Measurements from ENCODE around the gene MUL1.
A peak's percentile ranks its signal among the peaks of the same experiment; 100 is the strongest.
"Not testable (repeated sequence)": the region's sequence is repeated elsewhere in the genome, so short reads cannot be mapped to it uniquely, and the experiment has no call there.

The MUL1 gene

DNA sequence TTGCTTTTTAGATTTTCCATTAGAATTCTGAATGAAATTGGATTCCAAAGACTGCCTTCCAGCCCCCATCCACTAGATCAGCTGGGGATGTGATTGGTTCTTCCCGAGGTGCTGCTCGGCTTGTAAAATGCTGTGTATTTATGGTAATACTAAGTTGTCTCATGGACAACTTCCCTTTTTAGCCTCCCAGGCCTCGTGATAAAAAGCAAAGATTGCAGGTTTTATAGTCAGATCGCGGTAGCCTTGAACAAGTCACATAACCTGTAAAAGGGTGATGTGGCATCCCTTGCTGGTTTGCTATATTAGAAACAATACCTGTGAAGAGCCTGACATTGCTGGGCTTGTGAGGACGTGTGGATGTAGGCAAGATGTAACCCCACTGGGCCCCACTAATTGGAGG lies 10.4 kb downstream of the MUL1 start:
- Histone ChIP-seq H2BK120ac (ENCODE audit: low read depth, low read length) (no peak overlapping the region), H3K4me1 (ENCODE audit: control insufficient read depth, insufficient read depth, low read depth, low read length) (peaks cover 22% of the 10 kb centered on the region)

DNA sequence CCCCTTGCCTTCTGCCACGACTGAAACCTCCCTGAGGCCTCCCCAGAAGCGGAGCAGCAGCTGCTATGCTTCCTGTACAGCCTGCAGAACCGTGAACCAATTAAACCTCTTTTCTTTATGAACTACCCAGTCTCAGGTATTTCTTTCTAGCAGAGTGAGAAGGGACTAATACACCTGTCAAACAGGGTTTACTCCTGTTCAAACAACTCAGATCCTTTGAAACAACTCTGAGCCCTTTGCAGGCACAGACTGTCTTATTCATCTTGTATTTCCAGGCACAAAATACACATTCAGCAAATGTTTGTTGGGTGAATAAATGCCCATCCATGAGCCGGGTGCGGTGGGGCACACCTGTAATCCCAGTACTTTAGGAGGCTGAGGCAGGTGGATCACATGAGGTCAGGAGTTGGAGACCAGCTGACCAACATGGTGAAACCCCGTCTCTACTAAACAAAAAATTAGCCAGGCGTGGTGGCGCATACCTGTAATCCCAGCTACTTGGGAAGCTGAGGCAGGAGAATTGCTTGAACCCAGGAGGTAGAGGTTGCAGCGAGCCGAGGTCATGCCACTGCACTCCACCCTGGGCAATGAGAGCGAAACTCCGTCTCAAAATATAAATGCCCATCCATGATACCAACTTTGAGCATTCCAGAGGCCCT lies 11.1 kb downstream of the MUL1 start:
- not testable (repeated sequence) for H2AFZ ChIP-seq (ENCODE audit: low read depth, low read length); H2BK12ac ChIP-seq (ENCODE audit: low read length in 2 of 2); H2AK5ac ChIP-seq (ENCODE audit: low read length, severe bottlenecking); DNase-seq; H2BK120ac ChIP-seq (ENCODE audit: low read depth, low read length); H3K9ac ChIP-seq (ENCODE audit: low read length); H3K18ac ChIP-seq (ENCODE audit: low read depth in 1 of 2, low read length in 2 of 2); H3K27ac ChIP-seq (ENCODE audit: low read length, poor library complexity, severe bottlenecking); H3K4me2 ChIP-seq (ENCODE audit: low read length, poor library complexity, severe bottlenecking); H3K23ac ChIP-seq (ENCODE audit: low read length in 2 of 2); H2BK5ac ChIP-seq (ENCODE audit: low read depth, low read length, poor library complexity, severe bottlenecking); H3K4ac ChIP-seq (ENCODE audit: low read depth in 1 of 2, low read length in 2 of 2); H2BK15ac ChIP-seq (ENCODE audit: low read depth, poor library complexity, severe bottlenecking); H3K9me3 ChIP-seq (ENCODE audit: control insufficient read depth, low read length); H3K14ac ChIP-seq (ENCODE audit: low read length in 2 of 2); H4K91ac ChIP-seq (ENCODE audit: low read length); H4K8ac ChIP-seq (ENCODE audit: low read length); H3K27me3 ChIP-seq (ENCODE audit: control insufficient read depth in 1 of 2, insufficient read depth in 1 of 2, low read length in 2 of 2); H3K4me3 ChIP-seq (ENCODE audit: insufficient read depth in 1 of 2, low read depth in 1 of 2, low read length in 2 of 2)
- WGBS: 83% methylated on average over 12 of the region's 12 CpGs
- Histone ChIP-seq H3K4me1 (ENCODE audit: control insufficient read depth, insufficient read depth, low read depth, low read length) (peaks cover 22% of the 10 kb centered on the region), H3K79me1 (replicated peaks; ENCODE audit: low read length, poor library complexity, severe bottlenecking) (peaks cover 12% of the 10 kb centered on the region), H3K36me3 (ENCODE audit: control insufficient read depth in 1 of 2, insufficient read depth in 2 of 2, low read depth in 1 of 2, low read length in 2 of 2) (peaks cover 40 to 47% of the 10 kb centered on the region in 2 experiments)

More for the DNA sequence above, 10.4 kb downstream of the MUL1 start:
- Histone ChIP-seq H4K91ac (ENCODE audit: low read length) (no peak overlapping the region), H3K79me1 (replicated peaks; ENCODE audit: low read length, poor library complexity, severe bottlenecking) (peaks cover 13% of the 10 kb centered on the region), H3K14ac (ENCODE audit: low read length in 2 of 2) (no peak overlapping the region), H2AFZ (ENCODE audit: low read depth, low read length) (no peak overlapping the region), H3K27ac (ENCODE audit: low read length, poor library complexity, severe bottlenecking) (no peak overlapping the region), H2BK5ac (ENCODE audit: low read depth, low read length, poor library complexity, severe bottlenecking) (no peak overlapping the region), H3K36me3 (ENCODE audit: control insufficient read depth in 1 of 2, insufficient read depth in 2 of 2, low read depth in 1 of 2, low read length in 2 of 2) (peaks cover 46 to 52% of the 10 kb centered on the region in 2 experiments), H3K9me3 (ENCODE audit: control insufficient read depth, low read length) (no peaks in the 10 kb centered on the region), H3K9ac (ENCODE audit: low read length) (no peak overlapping the region), H3K23ac (ENCODE audit: low read length in 2 of 2) (no peak overlapping the region), H3K4ac (ENCODE audit: low read depth in 1 of 2, low read length in 2 of 2) (no peak overlapping the region), H3K27me3 (ENCODE audit: control insufficient read depth in 1 of 2, insufficient read depth in 1 of 2, low read length in 2 of 2) (no peaks in the 10 kb centered on the region), H3K4me2 (ENCODE audit: low read length, poor library complexity, severe bottlenecking) (no peak overlapping the region), H3K4me3 (ENCODE audit: insufficient read depth in 1 of 2, low read depth in 1 of 2, low read length in 2 of 2) (no peak overlapping the region), H2AK5ac (ENCODE audit: low read length, severe bottlenecking) (no peak overlapping the region), H2BK12ac (ENCODE audit: low read length in 2 of 2) (no peak overlapping the region), H2BK15ac (ENCODE audit: low read depth, poor library complexity, severe bottlenecking) (no peak overlapping the region), H4K8ac (ENCODE audit: low read length) (no peak overlapping the region), H3K18ac (ENCODE audit: low read depth in 1 of 2, low read length in 2 of 2) (no peak overlapping the region)
- DNase-seq: no peak
- 95% methylated on average over 4 of the region's 6 CpGs for WGBS

DNA sequence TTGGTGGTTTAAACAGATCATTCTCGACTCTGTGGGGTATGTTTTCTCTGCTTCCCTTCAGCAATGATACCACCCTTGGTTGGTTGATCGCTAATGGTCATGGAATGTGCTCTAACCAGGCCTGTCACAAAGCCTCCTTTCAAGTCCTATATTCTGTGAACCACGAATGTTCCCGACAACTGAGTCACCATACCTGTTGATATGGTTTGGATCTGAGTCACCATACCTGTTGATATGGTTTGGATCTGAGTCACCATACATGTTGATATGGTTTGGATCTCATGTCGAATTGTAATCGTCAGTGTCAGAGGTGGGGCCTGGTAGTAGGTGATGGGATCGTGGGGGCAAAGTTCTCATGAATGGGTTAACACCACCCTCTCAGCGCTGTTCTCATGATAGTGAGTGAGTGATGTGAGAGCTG lies 11.7 kb downstream of the MUL1 start:
- Histone ChIP-seq H2BK15ac (ENCODE audit: low read depth, poor library complexity, severe bottlenecking) (no peak overlapping the region), H2AFZ (ENCODE audit: low read depth, low read length) (no peak overlapping the region), H3K23ac (ENCODE audit: low read length in 2 of 2) (no peak overlapping the region), H2BK5ac (ENCODE audit: low read depth, low read length, poor library complexity, severe bottlenecking) (no peak overlapping the region), H3K4me1 (ENCODE audit: control insufficient read depth, insufficient read depth, low read depth, low read length) (peaks cover 22% of the 10 kb centered on the region), H3K14ac (ENCODE audit: low read length in 2 of 2) (no peak overlapping the region), H3K27me3 (ENCODE audit: control insufficient read depth in 1 of 2, insufficient read depth in 1 of 2, low read length in 2 of 2) (no peaks in the 10 kb centered on the region), H3K9ac (ENCODE audit: low read length) (no peak overlapping the region), H2BK120ac (ENCODE audit: low read depth, low read length) (no peak overlapping the region), H3K9me3 (ENCODE audit: control insufficient read depth, low read length) (no peaks in the 10 kb centered on the region), H3K18ac (ENCODE audit: low read depth in 1 of 2, low read length in 2 of 2) (peak overlapping the region in 1 of 2 experiments; percentile 31), H3K36me3 (ENCODE audit: control insufficient read depth in 1 of 2, insufficient read depth in 2 of 2, low read depth in 1 of 2, low read length in 2 of 2) (peaks cover 36 to 41% of the 10 kb centered on the region in 2 experiments), H2AK5ac (ENCODE audit: low read length, severe bottlenecking) (no peak overlapping the region), H4K91ac (ENCODE audit: low read length) (peak overlapping the region; percentile 16), H3K79me1 (replicated peaks; ENCODE audit: low read length, poor library complexity, severe bottlenecking) (peaks cover 9% of the 10 kb centered on the region), H3K27ac (ENCODE audit: low read length, poor library complexity, severe bottlenecking) (peak overlapping the region; percentile 21), H4K8ac (ENCODE audit: low read length) (peak overlapping the region; percentile 53), H3K4ac (ENCODE audit: low read depth in 1 of 2, low read length in 2 of 2) (no peak overlapping the region), H3K4me2 (ENCODE audit: low read length, poor library complexity, severe bottlenecking) (no peak overlapping the region), H3K4me3 (ENCODE audit: insufficient read depth in 1 of 2, low read depth in 1 of 2, low read length in 2 of 2) (no peak overlapping the region), H2BK12ac (ENCODE audit: low read length in 2 of 2) (peak overlapping the region in 1 of 2 experiments; percentile 15)
- 4% methylated on average over 6 of the region's 8 CpGs for WGBS
- DNase-seq: peak; percentile 64

DNA sequence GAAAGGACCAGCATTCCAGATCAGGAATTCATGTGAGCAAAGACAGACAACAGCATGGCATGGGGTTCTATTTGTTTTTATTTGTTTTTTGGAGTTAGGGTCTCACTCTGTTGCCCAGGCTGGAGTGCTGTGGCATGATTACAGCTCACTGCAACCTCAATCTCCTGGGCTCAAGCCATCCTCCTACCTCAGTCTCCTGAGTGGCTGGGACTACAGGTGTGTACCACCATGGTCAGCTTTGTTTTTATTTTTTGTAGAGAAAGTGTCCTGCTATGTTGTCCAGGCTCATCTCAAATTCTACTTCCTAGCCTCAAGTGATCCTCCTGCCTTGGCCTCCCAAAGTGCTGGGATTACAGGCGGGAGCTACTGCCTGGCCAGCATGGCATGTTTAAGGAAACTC lies 12.3 kb downstream of the MUL1 start:
- Histone ChIP-seq H2AK5ac (ENCODE audit: low read length, severe bottlenecking) (no peak overlapping the region), H3K4ac (ENCODE audit: low read depth in 1 of 2, low read length in 2 of 2) (no peak overlapping the region), H3K23ac (ENCODE audit: low read length in 2 of 2) (no peak overlapping the region), H3K4me2 (ENCODE audit: low read length, poor library complexity, severe bottlenecking) (no peak overlapping the region), H3K14ac (ENCODE audit: low read length in 2 of 2) (no peak overlapping the region), H2BK15ac (ENCODE audit: low read depth, poor library complexity, severe bottlenecking) (no peak overlapping the region), H2BK5ac (ENCODE audit: low read depth, low read length, poor library complexity, severe bottlenecking) (no peak overlapping the region), H4K91ac (ENCODE audit: low read length) (peak overlapping the region; percentile 53), H2BK12ac (ENCODE audit: low read length in 2 of 2) (peak overlapping the region; percentile 15 to 86), H4K8ac (ENCODE audit: low read length) (no peak overlapping the region), H3K4me3 (ENCODE audit: insufficient read depth in 1 of 2, low read depth in 1 of 2, low read length in 2 of 2) (no peak overlapping the region), H3K27ac (ENCODE audit: low read length, poor library complexity, severe bottlenecking) (peak overlapping the region; percentile 1), H3K4me1 (ENCODE audit: control insufficient read depth, insufficient read depth, low read depth, low read length) (peaks cover 22% of the 10 kb centered on the region), H3K18ac (ENCODE audit: low read depth in 1 of 2, low read length in 2 of 2) (peak overlapping the region in 1 of 2 experiments; percentile 31), H3K9me3 (ENCODE audit: control insufficient read depth, low read length) (no peaks in the 10 kb centered on the region), H2AFZ (ENCODE audit: low read depth, low read length) (no peak overlapping the region), H3K9ac (ENCODE audit: low read length) (peak overlapping the region; percentile 42), H3K36me3 (ENCODE audit: control insufficient read depth in 1 of 2, insufficient read depth in 2 of 2, low read depth in 1 of 2, low read length in 2 of 2) (peaks cover 30 to 35% of the 10 kb centered on the region in 2 experiments), H3K79me1 (replicated peaks; ENCODE audit: low read length, poor library complexity, severe bottlenecking) (peaks cover 9% of the 10 kb centered on the region), H3K27me3 (ENCODE audit: control insufficient read depth in 1 of 2, insufficient read depth in 1 of 2, low read length in 2 of 2) (no peaks in the 10 kb centered on the region), H2BK120ac (ENCODE audit: low read depth, low read length) (no peak overlapping the region)
- 75% methylated on average over 1 of the region's 1 CpG for WGBS
- no peak for DNase-seq

Measured in mesenchymal stem cell (in vitro differentiated cells and primary cell).